ENCODE measurements around the gene CLEC10A.

DNA sequence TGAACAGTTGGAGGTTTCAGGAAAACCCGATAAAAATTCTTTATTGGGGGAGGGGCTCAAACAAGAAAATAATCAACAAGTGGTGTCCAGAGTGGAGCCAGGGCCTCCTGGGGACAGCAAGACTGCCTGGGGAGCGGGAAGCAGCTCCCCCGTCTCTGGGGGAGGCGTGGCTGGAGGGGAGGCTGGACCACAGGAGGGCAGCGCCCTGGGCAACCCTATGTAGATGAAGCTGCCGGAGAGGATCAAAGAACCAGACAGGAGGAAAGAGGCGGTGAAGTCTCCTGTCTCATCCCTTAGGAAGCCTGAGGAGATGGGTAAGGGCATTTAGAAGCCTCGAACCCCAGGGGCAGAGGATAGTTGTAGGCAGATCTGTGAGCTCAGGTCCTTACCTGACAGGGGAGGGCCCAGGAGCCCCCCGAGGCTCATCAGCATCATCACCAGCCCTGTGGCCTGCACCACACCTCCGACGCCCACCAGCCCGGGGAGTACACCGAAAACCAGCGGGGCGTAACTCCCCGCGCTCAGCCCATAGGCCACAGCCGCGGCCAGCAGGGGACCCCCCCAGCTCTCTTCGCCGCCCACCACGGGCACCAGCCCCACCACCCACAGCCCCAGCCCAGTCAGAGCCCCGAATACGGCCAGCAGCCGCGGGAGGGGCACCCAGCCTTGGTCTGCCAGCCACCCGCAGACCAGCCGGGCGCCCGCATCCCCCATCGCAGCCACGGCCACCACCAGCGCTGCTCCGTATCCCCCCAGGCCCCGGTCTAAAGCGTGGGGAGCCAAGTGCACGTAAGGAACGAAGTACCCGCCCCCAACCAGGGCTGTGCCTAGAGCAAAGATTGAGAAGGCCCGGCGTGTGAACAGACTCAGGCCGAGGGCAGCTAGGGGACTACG is 38.2 kb downstream of the CLEC10A start:
- no peak for TF ChIP-seq RBAK (tag by site-specific recombination; IDR thresholded peaks at IDR 0.05)
- TF ChIP-seq, protein P1, sequence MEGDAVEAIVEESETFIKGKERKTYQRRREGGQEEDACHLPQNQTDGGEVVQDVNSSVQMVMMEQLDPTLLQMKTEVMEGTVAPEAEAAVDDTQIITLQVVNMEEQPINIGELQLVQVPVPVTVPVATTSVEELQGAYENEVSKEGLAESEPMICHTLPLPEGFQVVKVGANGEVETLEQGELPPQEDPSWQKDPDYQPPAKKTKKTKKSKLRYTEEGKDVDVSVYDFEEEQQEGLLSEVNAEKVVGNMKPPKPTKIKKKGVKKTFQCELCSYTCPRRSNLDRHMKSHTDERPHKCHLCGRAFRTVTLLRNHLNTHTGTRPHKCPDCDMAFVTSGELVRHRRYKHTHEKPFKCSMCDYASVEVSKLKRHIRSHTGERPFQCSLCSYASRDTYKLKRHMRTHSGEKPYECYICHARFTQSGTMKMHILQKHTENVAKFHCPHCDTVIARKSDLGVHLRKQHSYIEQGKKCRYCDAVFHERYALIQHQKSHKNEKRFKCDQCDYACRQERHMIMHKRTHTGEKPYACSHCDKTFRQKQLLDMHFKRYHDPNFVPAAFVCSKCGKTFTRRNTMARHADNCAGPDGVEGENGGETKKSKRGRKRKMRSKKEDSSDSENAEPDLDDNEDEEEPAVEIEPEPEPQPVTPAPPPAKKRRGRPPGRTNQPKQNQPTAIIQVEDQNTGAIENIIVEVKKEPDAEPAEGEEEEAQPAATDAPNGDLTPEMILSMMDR (tag by site-specific recombination; IDR thresholded peaks at IDR 0.05), result no peak

Measured in HEK293 (cell line).